ENCODE data around the gene EML6.
"Not testable (repeated sequence)": the region's sequence is repeated elsewhere in the genome, so short reads cannot be mapped to it uniquely, and the experiment has no call there.

The EML6 gene

DNA sequence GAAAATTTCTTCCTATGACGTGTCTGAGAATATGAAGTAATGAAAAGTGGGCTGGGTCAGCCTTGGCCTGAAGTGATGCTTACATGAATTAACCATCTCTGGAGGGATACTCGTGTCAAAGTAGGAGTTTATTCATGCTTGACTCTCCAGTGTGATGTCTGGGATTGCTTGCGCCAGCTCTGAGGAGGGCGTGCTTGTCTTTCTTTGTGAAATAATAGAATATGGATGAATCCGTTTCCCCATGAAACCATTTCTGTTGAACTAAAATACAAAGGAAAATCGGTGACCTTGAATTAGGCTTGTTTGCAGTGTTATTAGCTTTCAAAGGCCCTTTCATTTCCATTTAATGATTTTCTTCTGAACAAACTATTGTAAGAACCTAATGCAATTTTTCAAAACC, 77.9 kb downstream of the EML6 start:
- no peak for DNase-seq (ENCODE audit: low read depth in 2 of 2)

GRCh38 chr2:54803783-54804751, 80.6 kb downstream of the EML6 start:
- no peak for DNase-seq (ENCODE audit: low read depth in 2 of 2)

GRCh38 chr2:54805255-54805654, 81.8 kb downstream of the EML6 start:
- no peak for DNase-seq (ENCODE audit: low read depth in 2 of 2)

DNA sequence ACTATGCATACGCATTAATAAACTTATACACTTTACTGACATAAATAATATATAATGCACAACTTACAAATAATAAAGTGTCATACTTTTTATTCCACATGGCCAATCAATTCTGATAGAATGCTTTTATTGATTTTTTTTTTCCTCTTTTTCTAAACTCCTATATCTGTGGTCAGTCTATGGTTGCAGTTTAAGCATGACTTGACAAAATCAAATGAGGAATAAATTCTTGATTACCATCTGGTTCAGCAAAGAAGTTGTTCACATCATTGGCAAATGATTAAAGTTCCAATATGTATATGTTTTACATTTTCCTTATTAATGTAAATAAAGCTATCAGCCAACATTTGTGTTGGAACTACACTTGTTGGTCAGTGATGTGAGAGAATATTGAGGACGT, 83.5 kb downstream of the EML6 start:
- no peak for DNase-seq (ENCODE audit: low read depth in 2 of 2)

GRCh38 chr2:54808661-54809060, 85.2 kb downstream of the EML6 start:
- no peak for DNase-seq (ENCODE audit: low read depth in 2 of 2)

- DNase-seq (ENCODE audit: low read depth in 2 of 2), result peak in 1 of 2 experiments; percentile 19
These were observed 86.4 kb downstream of the EML6 start for GRCh38 chr2:54809819-54810218.

DNA sequence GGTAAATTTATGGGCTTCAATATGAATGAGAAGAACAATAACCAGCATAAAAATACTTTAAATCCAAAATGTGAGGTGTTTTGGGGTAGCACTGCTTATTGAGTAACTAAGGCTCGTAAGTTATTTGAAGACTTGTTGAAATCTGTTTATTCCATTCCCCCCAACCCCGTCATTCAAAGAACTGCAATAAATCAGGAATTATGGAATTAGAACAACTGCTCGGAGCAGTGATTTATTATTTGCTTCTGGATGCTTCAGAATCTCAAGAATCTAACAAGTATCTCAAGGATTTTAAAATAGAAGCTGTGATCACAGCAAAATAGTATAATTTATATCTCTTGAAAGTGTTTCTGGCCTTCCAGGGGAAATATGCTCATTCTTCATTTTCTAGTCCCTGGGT, 86.8 kb downstream of the EML6 start:
- DNase-seq (ENCODE audit: low read depth in 2 of 2), result peak; percentile 13 to 19

DNA sequence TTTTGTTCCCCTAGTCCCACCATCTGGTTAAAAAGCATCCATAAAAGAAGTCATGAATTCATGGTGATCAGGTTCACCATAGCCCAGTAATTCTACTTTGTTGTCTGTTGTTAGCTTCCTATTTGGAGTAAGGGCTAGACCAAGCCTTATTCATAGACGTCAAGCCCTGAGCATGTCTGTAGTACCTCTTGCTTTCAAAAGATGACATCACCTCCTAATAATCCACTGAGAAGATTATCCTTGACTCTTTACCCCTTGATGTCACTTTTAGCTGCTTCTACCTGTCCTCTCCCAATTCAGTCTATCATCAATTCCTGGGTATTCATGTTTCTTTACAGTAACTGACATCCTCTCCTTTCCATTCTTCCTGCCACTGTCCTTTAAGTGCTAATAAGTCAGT, 90.1 kb downstream of the EML6 start:
- no peak for DNase-seq (ENCODE audit: low read depth in 2 of 2)

DNA sequence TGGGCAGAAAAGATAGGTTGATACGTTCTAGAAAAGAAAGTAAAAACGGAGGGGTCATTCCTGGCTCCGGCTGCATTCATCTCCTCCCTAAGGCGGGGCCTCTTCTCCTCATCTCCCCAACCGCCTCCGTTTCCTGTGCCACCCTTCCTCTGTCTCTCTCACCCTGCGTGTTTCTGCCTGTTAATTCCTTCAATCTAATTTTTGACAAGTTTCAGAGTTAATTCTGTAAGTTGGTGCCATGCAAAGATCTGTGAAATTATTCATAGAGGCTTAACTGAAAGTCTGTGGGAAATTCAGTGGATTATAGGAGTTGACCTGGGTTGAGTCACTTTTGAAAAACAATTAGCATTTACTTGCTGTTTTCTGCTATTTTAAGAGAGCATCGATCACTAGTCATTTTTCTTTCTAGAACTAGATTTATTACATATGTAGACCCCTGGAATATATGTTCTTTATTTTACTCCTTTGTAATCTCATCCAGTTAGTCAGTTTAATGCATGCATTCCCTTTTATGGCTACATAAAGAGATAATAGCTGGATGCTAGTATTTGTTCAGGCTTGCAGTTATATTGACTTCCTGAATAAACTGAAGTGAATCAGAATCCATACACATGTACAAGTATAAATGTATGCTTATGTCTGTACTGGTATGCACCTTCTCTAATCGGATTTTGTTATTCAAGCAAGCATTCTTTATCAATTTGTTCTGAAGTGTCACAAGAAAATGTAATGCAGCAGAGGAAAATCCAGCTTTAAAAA, 91.1 kb downstream of the EML6 start:
- no peak for DNase-seq (ENCODE audit: low read depth in 2 of 2)

- no peak for DNase-seq (ENCODE audit: low read depth in 2 of 2)
These were observed 91.7 kb downstream of the EML6 start for GRCh38 chr2:54815148-54815539.

DNA sequence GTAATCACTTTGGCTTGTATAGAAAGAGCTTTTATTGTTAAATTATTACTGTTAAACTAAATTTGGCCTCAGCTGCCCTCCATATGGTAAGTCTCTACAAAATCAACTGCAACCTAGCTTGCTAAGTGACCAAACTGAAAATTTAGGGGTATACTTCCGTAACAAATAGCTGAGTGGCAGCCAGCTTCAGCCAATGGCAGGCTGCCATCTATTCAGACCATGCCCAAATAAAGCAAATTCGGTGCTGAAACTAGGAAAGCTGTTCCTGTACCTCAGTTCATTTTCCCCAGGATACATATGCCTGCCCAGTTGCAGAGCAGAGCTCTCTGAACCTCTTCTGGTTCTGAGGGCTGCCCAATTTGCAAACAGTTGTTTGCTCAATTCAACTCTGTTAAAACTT, 94.8 kb downstream of the EML6 start:
- no peak for DNase-seq (ENCODE audit: low read depth in 2 of 2)

- DNase-seq (ENCODE audit: low read depth in 2 of 2), result no peak
These were observed 97.1 kb downstream of the EML6 start for GRCh38 chr2:54820558-54820957.

DNA sequence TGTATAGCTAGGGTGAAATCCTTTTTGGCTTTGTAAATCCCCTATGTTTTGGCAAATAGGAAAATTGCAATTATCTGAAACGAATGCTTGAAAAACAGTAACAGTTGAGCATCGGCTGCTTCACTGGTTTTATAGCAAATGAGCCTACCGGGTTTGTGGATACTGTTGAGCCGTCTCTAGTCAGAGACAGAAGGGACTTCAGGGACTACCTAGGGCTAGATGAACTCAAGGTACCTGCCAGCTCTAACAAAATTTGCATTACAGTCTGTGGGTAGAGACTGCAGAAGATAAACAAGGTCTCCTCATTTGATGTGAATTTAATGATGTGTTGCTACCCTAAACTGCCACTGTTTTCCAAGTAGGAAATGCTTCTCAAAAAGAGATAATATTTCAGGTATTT, 101.1 kb downstream of the EML6 start:
- no peak for DNase-seq (ENCODE audit: low read depth in 2 of 2)

- no peak for DNase-seq (ENCODE audit: low read depth in 2 of 2)
These were observed 107.1 kb downstream of the EML6 start for GRCh38 chr2:54830546-54830945.

- no peak for DNase-seq (ENCODE audit: low read depth in 2 of 2)
These were observed 108.0 kb downstream of the EML6 start for GRCh38 chr2:54831480-54831879.

- DNase-seq (ENCODE audit: low read depth in 2 of 2), result no peak
These were observed 111.3 kb downstream of the EML6 start for GRCh38 chr2:54834721-54835120.

DNA sequence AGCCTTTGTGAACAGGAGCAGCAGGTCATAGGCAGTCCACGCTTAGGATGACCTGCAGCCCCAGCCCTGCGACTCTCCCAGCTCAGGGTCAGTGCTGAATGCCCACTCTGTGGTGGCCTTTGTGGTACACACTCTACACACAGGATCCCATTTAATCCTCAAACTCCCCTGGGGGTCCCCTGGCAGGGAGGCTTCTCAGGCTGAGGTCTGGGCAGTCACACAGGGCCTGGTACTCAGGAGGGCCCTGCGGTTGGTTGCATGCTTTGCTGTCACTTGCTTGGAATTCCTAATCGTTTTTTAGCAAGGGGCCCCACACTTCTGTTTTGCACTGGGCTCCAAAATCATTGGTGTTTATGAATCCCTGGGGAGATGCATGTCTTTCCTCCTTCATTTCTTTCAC, 113.0 kb downstream of the EML6 start:
- DNase-seq (ENCODE audit: low read depth in 2 of 2), result no peak

GRCh38 chr2:54838585-54839035, 115.1 kb downstream of the EML6 start:
- no peak for DNase-seq (ENCODE audit: low read depth in 2 of 2)

- DNase-seq (ENCODE audit: low read depth in 2 of 2), result no peak
These were observed 116.2 kb downstream of the EML6 start for GRCh38 chr2:54839461-54840255.

- DNase-seq (ENCODE audit: low read depth in 2 of 2), result no peak
These were observed 117.4 kb downstream of the EML6 start for GRCh38 chr2:54840559-54841468.

DNA sequence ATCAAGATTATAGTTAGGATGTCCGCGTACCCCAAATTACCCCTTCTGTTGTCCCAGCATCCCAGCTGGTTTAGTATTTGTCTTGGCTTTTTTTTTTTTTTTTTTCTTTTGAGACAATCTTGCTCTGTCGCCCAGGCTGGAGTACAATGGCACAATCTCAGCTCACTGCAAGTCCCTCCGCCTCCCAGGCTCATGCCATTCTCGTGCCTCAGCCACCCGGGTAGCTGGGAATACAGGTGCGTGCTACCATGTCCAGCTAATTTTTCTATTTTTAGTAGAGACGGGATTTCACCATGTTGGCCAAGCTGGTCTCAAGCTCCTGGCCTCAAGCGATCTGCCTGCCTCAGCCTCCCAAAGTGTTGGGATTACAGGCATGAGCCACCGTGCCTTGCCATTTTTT, 118.0 kb downstream of the EML6 start:
- DNase-seq (ENCODE audit: low read depth in 2 of 2), result not testable (repeated sequence)
